ENCODE measurements around the gene BBX.

DNA sequence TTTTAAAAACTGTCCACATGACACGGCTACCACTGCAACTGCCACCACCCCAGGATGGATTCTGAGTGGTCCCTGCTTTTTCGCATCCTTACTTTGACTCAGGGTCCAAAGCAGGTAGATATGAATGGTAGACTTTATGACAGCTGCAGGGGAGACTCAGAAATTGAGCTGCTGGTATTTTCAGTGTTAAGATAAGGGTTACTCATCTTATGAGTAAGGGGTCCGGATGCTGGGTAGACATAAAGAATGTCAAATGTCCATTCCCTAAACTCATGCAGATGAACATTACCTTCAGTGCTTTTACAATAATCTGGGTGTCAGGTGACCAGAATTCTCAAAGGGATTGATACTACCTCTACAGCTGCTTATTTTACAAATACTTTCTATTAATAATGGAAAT is 25.9 kb upstream of the BBX start:
- TF ChIP-seq POLR2AphosphoS5 (IDR thresholded peaks at IDR 0.05; ENCODE audit: insufficient read depth in 1 of 2, low read depth in 1 of 2) (no peak), POLR2A (IDR thresholded peaks at IDR 0.05) (no peak)
- TF ChIP-seq, protein P1, sequence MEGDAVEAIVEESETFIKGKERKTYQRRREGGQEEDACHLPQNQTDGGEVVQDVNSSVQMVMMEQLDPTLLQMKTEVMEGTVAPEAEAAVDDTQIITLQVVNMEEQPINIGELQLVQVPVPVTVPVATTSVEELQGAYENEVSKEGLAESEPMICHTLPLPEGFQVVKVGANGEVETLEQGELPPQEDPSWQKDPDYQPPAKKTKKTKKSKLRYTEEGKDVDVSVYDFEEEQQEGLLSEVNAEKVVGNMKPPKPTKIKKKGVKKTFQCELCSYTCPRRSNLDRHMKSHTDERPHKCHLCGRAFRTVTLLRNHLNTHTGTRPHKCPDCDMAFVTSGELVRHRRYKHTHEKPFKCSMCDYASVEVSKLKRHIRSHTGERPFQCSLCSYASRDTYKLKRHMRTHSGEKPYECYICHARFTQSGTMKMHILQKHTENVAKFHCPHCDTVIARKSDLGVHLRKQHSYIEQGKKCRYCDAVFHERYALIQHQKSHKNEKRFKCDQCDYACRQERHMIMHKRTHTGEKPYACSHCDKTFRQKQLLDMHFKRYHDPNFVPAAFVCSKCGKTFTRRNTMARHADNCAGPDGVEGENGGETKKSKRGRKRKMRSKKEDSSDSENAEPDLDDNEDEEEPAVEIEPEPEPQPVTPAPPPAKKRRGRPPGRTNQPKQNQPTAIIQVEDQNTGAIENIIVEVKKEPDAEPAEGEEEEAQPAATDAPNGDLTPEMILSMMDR (IDR thresholded peaks at IDR 0.05), result no peak

All from vagina (tissue), 2 donors.